Measurements from ENCODE around the gene OSBPL1A. TPM values are rescaled to one million over a fixed set of nuclear protein-coding genes. Genes with fewer than 3 reads are reported as not detected.

OSBPL1A gene
- total and polyA plus RNA-seq, 10 of the 15 experiments (the other 5 are each of a cell fraction or from before 2014, with no cell fraction given), result 0.02 to 0.83 (median 0.11) TPM; not detected in 6

GRCh38 chr18:24417480-24417879 lies 19.9 kb upstream of the OSBPL1A start:
- ChIA-PET CTCF (no interaction called here), POLR2A (no interaction called here), RAD21 (ENCODE audit: unreplicated experiment) (no interaction called here), SMC1A (ENCODE audit: uncharacterized antibody, unreplicated experiment) (no interaction called here)
- Histone ChIP-seq H3K36me3 (ENCODE audit: control insufficient read depth in 2 of 2, insufficient read depth in 2 of 2, low read length in 1 of 2) (no peaks in the 10 kb centered on the region), H3K27me3 (replicated peaks in 1 of 2; ENCODE audit: control insufficient read depth in 2 of 2, insufficient read depth in 2 of 2, low read length in 1 of 2) (no peaks in the 10 kb centered on the region; a peak in 3 of 4 replicates), H3K9ac (ENCODE audit: control insufficient read depth, insufficient read depth, low read length) (no peak overlapping the region), H3K79me2 (ENCODE audit: control insufficient read depth, insufficient read depth, low read length) (no peaks in the 10 kb centered on the region), H4K20me1 (ENCODE audit: control insufficient read depth, insufficient read depth) (no peaks in the 10 kb centered on the region), H2AFZ (ENCODE audit: control insufficient read depth, low read depth, low read length) (no peak overlapping the region), H3K4me2 (ENCODE audit: control insufficient read depth, insufficient read depth) (no peak overlapping the region), H3K4me3 (no peak overlapping the region), H3K4me1 (ENCODE audit: control insufficient read depth, insufficient read depth, low read length) (no peaks in the 10 kb centered on the region), H3K27ac (ENCODE audit: control insufficient read depth, insufficient read depth) (no peak overlapping the region), H3K9me3 (replicated peaks; ENCODE audit: control insufficient read depth, insufficient read depth, low read length) (no peaks in the 10 kb centered on the region; the same call in 2 of the 3 replicates)
- DNase-seq (ENCODE audit: low read depth, low spot score), result no peak
- intact Hi-C loops (cut with micrococcal nuclease; ENCODE audit: unreplicated experiment), result no loop called here
- ATAC-seq, result no peak
- TF ChIP-seq POU2F2 (IDR thresholded peaks at IDR 0.05; ENCODE audit: borderline replicate concordance, low read depth, low read length), result no peak
- TF ChIP-seq, protein P1, sequence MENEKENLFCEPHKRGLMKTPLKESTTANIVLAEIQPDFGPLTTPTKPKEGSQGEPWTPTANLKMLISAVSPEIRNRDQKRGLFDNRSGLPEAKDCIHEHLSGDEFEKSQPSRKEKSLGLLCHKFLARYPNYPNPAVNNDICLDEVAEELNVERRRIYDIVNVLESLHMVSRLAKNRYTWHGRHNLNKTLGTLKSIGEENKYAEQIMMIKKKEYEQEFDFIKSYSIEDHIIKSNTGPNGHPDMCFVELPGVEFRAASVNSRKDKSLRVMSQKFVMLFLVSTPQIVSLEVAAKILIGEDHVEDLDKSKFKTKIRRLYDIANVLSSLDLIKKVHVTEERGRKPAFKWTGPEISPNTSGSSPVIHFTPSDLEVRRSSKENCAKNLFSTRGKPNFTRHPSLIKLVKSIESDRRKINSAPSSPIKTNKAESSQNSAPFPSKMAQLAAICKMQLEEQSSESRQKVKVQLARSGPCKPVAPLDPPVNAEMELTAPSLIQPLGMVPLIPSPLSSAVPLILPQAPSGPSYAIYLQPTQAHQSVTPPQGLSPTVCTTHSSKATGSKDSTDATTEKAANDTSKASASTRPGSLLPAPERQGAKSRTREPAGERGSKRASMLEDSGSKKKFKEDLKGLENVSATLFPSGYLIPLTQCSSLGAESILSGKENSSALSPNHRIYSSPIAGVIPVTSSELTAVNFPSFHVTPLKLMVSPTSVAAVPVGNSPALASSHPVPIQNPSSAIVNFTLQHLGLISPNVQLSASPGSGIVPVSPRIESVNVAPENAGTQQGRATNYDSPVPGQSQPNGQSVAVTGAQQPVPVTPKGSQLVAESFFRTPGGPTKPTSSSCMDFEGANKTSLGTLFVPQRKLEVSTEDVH (IDR thresholded peaks at IDR 0.05; ENCODE audit: low read depth, partially characterized antibody), result no peak
- no peak for TF ChIP-seq NKRF (conservative IDR thresholded peaks at IDR 0.05)
- TF ChIP-seq YY1 (IDR thresholded peaks at IDR 0.05; ENCODE audit: low read depth, low read length), result no peak
- BruUV-seq (replicated peaks), result no TSS peak
- in situ Hi-C loops (cut with MboI), result no loop called here
- no peak for FAIRE-seq
- 4% methylated on average over 3 of the region's 3 CpGs for WGBS (ENCODE audit: insufficient coverage, insufficient replicate concordance, low lambda C conversion rate, missing lambda C conversion rate)
